Retinal pigment epithelial cell (primary cell): Measurements from ENCODE around the gene QPCTL.

ENCODE experiments used
- DNase-seq: peaks from one replicate; pipeline ENCODE4 v3.0.0-alpha.2; 2010; ENCODE audit warnings: low read depth
- H3K4me3 ChIP-seq: 2 replicates; pipeline ENCODE4 v1.5.1; 2011; ENCODE audit warnings: mild to moderate bottlenecking, low read length, control low read depth, moderate library complexity
- TF ChIP-seq, protein P1 (sequence below): conservative IDR thresholded peaks from 2 replicates; pipeline ENCODE4 v1.5.1; 2011; ENCODE audit warnings: low read depth, low read length, control low read depth, inconsistent platforms

QPCTL gene

DNA sequence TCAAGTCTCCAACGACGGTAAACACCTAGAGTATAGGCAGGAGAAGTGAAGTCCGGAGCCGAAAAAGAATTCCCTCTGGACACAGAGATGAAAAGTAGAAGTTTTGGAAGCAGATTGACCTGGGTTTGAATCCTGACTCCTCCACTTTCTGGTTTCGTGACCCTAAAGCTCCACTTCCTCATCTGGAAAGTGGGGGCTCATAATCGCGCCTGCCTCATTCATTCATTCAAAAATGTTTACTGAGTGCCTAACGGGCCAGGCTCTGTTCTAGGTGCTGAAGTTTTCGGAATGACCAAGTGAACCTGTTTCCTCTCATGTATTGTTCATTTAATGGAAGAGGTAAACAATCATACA, 46.1 kb upstream of the QPCTL start:
- DNase-seq: no peak
- TF ChIP-seq, protein P1, sequence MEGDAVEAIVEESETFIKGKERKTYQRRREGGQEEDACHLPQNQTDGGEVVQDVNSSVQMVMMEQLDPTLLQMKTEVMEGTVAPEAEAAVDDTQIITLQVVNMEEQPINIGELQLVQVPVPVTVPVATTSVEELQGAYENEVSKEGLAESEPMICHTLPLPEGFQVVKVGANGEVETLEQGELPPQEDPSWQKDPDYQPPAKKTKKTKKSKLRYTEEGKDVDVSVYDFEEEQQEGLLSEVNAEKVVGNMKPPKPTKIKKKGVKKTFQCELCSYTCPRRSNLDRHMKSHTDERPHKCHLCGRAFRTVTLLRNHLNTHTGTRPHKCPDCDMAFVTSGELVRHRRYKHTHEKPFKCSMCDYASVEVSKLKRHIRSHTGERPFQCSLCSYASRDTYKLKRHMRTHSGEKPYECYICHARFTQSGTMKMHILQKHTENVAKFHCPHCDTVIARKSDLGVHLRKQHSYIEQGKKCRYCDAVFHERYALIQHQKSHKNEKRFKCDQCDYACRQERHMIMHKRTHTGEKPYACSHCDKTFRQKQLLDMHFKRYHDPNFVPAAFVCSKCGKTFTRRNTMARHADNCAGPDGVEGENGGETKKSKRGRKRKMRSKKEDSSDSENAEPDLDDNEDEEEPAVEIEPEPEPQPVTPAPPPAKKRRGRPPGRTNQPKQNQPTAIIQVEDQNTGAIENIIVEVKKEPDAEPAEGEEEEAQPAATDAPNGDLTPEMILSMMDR: no peak
- H3K4me3 ChIP-seq: peak overlapping the region; percentile 61

GRCh38 chr19:45650722-45651121, 41.7 kb upstream of the QPCTL start:
- TF ChIP-seq, protein P1: no peak
- no peak overlapping the region for H3K4me3 ChIP-seq
- no peak for DNase-seq

DNA sequence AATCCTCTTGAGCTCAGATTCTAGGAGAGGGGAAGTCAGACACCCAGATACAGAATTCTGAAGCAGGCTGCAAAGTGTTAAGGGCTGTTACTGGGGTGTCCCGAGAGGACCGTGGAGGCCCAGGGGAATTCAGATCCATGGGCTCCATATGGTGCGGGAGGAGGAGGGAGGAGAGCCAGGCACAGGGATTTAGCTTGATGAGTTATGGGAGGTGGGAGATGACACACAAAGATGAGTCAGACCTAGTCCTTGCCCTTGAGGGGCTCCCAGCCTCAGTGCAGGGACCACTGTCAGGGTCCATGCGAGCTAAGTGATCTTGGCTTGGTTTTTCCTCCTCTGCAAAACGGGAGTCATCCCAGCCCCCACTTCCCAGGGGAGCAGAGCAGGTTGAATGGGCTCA, 38.8 kb upstream of the QPCTL start:
- DNase-seq: no peak
- TF ChIP-seq, protein P1: no peak
- H3K4me3 ChIP-seq: no peak overlapping the region

GRCh38 chr19:45655073-45655472, 37.4 kb upstream of the QPCTL start:
- DNase-seq: no peak
- no peak overlapping the region for H3K4me3 ChIP-seq
- TF ChIP-seq, protein P1: no peak

DNA sequence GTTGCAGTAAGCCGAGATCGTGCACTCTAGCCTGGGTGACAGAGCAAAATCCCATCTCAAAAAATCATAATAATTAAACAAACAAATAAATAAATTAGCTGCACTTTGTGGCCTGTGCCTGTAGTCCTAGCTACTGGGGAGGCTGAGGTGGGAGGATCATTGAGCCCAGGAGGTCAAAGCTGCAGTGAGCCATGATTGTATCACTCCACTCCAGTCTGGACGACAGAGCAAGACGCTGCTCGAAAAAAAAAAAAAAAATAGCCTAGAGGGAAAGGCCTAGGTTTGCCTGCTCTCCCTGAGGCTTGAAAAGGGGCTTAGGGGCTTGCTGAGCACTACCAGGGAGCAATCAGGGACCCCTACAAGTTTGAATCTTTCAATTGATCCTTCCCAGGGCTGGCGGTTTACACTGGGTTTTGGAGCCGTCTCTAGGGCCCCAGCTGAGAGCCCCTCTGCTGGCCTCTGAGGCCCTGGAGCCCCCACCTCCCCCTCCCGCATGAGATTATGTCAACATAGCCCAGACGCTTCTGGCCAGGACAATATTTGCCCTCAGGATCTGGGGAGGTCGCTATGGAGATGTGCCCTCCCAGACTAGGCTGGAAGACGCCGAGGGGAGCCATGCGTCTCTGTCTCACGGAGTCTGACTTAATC, 34.8 kb upstream of the QPCTL start:
- TF ChIP-seq, protein P1: no peak
- H3K4me3 ChIP-seq: no peak overlapping the region
- no peak for DNase-seq

- DNase-seq: no peak
- TF ChIP-seq, protein P1: no peak
Observed at GRCh38 chr19:45659096-45659729, 33.3 kb upstream of the QPCTL start.

GRCh38 chr19:45660636-45661035, 31.8 kb upstream of the QPCTL start:
- no peak for DNase-seq
- TF ChIP-seq, protein P1: no peak
- no peak overlapping the region for H3K4me3 ChIP-seq

More at GRCh38 chr19:45659096-45659729, 33.3 kb upstream of the QPCTL start:
- H3K4me3 ChIP-seq: no peak overlapping the region
